ENCODE results near the gene SPIB.

Gene SPIB

DNA sequence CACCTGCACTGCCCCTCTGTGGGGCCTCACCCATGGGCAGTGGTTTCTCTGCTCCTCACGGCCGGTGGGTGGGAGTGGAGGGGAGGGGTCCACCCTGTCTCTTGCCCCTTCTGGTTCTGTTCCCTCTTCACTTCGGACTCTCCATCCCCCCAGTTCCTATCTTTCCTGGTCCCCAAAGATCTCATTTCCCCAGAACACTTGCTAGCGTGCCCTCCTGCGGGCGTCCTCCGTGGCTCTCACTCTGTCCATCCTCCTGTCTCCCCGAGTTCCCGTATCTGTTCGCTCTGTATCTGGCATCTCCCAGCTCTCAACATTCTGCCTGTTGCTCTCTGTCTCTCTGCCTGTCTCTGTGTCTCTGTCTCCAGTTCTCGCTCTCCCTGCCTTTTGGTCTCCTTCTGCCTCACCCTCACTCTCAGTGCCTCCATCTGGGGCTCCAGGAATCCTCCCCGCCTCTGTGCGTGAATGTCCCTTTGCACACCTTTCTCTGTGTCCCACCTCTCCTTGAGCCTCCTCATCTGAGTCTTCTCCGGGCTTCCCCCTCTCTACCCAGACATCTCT, 363 bp downstream of the SPIB start:
- DNase-seq (ENCODE audit: low read depth, low spot score) = no peak

DNA sequence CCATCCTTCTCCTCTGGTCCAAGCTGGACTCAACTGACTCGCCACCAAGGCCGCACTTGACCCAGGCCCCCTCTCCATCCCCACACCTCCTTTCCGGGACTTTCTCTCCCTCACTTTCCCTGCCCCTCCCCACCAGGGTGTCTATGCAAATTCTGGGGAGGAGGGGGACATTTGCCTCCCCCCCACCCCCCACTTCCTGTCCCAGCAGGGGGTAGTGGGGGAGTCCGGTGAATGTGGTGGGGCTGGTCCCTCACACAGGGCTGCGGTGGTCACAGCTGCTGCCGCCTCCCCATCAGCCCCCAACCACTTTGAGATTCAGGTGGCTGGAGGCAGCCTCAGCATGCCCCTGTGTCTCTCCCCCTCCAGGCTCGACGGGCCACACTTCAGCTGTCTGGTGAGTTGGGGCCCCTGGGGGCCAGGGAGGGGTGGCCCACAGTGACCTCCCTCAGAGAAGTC, 870 bp downstream of the SPIB start:
- DNase-seq (ENCODE audit: low read depth, low spot score) = no peak

DNA sequence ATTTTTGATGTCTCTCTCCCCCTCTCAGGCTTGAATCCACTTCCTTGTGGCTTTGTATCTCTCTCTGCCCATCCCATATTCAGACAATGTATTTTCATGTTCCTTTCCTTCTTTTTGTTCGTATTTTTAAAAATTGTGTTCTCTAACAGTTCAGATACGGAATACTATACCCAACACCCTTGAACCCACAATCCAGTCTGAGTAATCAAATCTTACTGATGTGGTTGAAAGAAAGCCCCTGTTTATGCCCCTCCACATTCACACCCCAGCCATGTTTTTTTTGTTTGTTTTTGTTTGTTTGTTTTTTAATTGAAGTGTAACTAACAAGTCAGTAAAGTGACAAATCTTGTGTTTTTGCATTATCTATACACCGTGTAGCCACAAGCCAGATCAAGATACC, 1.4 kb downstream of the SPIB start:
- DNase-seq (ENCODE audit: low read depth, low spot score) = no peak

DNA sequence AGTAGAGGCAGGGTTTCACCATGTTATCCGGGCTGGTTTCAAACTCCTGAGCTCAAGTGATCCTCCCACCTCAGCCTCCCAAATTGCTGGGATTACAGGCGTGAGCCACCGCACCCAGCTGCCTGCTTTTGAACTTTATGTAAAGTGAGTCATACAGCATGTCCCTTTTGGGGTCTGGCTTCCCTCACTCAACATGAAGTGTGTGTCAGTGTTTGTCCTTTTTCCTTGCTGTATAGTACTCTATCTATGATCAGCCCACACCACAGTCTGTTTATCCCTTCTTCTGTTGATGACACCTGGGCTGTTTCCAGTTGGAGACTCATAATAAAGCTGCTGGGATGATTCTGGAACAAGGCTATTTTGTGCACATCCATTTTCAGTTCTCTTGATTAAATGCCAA, 2.1 kb downstream of the SPIB start:
- no peak for DNase-seq (ENCODE audit: low read depth, low spot score)

DNA sequence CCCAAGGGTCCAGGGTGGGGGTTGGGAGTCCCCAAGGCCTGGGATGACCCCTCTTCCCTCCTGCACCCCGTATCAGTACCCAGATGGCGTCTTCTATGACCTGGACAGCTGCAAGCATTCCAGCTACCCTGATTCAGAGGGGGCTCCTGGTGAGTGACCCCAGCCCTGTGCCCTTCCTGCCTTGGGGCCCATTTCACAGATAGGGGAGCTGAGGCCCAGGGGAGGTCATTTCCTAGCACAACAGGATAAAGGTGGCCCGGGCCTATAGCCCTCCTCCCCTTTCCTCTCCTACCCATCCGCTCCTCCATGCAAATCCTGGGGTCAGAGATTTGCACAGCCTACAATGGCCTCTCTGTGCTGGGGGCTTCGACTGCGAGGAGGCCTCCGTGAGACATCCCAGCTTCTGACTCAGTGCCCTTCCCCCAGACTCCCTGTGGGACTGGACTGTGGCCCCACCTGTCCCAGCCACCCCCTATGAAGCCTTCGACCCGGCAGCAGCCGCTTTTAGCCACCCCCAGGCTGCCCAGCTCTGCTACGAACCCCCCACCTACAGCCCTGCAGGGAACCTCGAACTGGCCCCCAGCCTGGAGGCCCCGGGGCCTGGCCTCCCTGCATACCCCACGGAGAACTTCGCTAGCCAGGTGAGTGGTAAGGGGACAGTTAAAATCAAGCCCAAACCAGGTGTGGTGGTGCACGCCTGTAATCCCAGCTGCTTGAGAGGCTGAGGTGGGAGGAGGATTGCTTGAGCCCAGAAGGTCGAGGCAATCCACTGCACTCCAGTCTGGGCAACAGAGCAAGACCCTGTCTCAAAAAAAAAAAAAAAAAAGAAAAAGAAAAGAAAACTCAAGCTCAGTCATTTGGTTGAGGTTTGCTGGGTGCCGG, 3.9 kb downstream of the SPIB start:
- DNase-seq (ENCODE audit: low read depth, low spot score) = no peak

DNA sequence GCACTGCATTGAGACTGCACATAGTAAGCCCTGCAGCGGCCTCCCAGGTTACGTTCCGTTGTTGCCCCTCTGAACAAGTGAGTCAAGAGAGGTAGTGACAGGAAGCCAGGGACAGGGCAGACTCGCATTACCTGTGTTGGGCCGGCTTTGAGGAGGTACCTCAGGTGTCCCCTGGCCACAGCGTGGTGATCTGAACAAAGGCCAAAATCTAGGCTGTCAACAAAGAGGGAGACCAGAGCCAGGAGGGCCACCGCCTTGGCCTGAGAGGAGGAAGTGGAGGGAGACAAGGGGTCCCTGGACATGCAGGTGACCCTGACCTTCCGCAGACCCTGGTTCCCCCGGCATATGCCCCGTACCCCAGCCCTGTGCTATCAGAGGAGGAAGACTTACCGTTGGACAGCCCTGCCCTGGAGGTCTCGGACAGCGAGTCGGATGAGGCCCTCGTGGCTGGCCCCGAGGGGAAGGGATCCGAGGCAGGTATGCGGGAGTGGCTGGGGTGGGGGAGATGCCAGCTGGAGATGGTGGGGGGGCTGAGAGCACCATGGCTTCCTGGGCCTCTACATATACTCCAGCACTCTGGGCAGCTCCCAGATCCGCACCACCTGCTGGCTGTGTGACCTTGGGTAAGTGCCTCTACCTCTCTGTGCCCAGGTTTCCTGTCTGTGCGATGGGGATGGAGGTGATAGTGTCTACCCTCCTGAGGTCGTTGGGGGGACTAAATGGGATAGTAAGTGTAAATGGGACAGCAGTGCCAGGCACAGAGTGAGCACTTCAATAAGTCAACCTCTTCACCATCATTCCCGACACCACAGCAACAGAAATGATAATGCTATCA, 4.8 kb downstream of the SPIB start:
- no peak for DNase-seq (ENCODE audit: low read depth, low spot score)

DNA sequence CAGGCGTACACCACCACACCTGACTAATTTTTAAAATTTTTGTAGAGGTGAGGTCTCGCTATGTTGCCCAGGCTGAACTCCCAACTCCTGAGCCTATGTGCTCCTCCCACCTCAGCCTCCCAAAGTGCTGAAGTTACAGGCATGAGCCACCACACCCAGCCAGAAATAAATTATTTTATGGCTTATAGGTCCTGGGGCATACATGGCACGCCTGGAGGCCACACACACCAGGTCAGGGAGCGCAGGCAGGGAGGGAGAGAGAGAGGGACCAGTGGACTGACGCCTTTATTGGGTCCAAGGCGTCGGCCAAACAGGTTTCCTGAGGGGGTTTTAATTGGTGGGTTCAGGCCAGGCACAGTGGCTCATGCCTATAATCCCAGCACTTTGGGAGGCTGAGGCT, 6.8 kb downstream of the SPIB start:
- DNase-seq (ENCODE audit: low read depth, low spot score) = no peak

DNA sequence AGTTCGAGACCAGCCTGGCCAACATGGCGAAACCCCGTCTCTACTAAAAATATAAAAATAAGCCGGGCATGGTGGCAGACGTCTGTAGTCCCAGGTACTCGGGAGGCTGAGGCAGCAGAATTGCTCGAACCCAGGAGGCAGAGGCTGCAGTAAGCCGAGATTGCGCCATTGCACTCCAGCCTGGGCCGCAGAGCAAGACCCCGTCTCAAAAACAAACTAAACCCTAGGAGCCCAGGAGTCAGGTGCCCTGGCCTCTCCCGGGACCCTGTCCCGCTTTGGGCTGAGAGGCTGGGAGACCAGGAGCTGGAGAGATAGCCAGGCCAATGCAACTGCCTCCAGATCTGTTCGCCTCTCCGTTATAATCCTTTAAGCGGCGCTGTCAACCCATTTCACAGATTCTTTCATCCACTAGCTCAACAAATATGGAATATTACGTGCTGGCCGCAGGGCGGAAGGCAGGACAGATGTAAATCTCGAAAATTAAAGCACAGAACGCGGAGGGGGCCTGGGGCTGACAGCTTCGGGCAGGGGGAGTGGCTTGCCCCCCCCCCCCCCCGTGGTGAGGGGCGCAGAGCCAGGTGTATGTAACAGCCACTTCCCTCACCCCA, 8.7 kb downstream of the SPIB start:
- no peak for DNase-seq (ENCODE audit: low read depth, low spot score)

DNA sequence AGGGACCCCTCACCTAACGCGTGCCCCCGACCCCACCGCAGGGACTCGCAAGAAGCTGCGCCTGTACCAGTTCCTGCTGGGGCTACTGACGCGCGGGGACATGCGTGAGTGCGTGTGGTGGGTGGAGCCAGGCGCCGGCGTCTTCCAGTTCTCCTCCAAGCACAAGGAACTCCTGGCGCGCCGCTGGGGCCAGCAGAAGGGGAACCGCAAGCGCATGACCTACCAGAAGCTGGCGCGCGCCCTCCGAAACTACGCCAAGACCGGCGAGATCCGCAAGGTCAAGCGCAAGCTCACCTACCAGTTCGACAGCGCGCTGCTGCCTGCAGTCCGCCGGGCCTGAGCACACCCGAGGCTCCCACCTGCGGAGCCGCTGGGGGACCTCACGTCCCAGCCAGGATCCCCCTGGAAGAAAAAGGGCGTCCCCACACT, 9.3 kb downstream of the SPIB start:
- DNase-seq (ENCODE audit: low read depth, low spot score) = no peak

DNA sequence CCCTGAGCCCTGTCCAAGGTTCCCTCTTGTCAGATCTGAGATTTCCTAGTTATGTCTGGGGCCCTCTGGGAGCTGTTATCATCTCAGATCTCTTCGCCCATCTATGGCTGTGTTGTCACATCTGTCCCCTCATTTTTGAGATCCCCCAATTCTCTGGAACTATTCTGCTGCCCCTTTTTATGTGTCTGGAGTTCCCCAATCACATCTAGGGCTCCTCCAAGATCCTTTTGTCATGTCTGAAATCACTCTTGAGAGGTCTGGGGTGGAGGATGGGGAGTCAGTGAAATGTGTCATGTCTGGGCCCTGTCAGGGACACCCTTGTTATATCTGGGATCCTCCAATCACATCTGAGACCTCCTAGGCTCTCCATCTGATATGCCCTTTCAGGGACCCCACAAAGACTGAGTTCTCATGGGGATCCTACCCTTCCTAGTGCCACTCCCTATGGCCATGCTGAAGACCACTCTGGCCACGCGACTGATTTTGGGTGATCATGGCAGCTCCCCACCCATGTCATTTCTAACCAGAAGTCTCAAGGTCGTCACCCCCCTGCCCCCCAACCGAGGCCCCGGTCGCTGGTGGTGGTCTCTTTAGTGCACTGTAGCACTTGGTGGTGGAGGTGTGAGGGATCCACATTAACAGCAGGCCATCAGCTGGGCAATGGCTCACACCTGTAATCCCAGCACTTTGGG, 10.2 kb downstream of the SPIB start:
- DNase-seq (ENCODE audit: low read depth, low spot score) = no peak

DNA sequence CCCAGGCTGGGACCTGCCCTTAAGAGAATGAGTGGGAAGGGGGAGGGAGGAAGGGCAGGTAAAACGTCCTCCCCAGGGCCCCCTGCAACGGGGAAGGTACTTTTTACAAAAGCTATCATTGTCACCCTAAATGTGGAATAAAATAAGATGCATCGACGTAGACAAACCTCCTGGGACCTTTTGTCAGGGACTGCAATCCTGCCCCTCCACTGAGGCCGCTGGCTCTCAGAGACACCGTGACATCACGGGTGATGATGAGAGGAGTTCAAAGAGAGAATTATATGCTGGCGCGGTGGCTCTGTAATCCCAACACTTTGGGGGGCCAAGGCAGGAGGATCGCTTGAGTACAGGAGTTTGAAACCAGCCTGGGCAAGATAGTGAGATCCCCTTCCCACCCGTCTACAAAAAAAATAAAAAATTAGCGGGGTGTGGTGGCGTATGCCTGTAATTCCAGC, 12.2 kb downstream of the SPIB start:
- no peak for DNase-seq (ENCODE audit: low read depth, low spot score)

DNA sequence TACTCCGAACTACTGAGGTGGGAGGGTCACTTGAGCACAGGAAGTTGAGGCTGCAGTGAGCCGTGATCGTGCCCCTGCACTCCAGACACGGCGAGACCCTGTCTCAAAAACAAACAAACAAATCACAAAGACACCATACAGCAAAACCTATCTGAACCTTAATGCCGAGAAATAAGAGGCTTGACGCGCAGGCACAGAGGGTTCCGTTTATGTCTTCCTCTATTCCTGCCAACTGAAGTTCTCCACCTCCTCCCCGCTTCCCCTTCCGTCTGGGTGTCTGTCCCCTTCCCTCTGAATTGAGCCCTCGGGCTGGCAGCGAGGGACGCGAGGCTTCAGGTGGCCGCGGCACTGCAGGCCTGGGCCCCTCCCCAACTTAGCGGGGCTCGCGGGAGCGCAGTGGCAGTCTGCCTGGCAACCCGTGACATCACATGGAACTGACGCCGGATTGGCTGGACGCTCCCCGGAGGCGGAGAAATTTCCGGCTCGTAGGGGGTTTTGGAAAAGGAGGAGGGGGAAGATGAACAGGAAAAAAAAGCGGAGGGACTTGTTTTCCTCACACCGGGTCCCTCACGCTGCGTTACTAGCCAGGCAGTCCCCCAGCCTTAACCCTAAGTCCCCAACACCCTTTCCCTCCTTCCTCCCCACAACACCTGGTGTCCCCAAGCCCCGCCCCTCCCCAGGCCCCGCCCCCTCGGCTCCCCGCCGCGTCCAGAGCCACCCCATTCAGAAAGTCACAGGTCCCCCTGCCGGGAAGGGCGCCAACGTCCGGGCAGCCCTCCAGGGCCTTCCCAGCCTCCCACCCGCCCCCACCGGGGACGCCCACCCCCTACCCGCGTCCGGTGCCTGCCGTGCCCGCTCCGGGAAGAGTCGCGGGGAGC, 12.8 kb downstream of the SPIB start:
- peak; percentile 75 for DNase-seq (ENCODE audit: low read depth, low spot score)

DNA sequence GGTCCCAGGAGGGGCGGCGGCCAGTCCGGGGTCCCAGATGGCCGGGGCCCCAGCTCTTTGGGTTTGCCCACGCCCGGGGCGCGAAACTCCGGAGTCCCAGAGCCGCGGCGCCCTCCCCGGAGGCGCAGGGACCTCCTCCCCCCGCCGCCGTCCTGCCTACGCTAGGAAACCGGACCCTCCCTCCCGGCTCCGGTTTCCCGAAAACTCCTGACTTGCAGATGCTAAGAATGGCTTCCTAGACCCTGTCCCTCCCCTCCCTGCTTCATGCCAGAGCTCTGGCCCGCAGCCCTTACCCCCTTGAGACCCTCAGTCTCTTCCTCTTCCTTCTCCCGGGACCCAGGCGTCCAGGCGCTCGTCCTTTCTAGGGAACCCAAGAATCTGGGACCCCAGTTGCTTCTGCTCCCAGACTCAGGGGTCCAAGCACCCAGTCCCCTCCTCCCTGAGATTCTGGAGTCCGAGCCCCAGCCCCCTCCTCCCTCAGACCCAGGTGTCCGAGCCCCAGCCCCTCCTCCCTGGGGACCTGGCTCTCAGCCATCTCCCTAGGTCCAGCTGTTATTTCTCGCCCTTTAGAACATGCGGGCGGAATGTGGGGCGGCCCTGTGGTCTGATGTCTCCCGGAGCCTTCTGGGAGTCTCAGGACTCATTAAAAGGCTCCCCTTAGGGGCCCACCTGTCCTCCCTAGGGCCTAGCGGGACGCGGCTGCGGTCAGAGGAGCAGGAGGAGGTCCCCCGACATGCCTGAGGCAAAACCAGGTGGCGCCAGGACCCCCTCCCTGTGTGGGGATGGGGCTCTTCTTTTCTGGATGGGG, 13.7 kb downstream of the SPIB start, which contains the start of gene MYBPC2:
MYBPC2 (plus strand) TSS at position 672 of the 808 bp plus-strand sequence; CDS start at position 734, 62 bp downstream.
- DNase-seq (ENCODE audit: low read depth, low spot score) = no peak

DNA sequence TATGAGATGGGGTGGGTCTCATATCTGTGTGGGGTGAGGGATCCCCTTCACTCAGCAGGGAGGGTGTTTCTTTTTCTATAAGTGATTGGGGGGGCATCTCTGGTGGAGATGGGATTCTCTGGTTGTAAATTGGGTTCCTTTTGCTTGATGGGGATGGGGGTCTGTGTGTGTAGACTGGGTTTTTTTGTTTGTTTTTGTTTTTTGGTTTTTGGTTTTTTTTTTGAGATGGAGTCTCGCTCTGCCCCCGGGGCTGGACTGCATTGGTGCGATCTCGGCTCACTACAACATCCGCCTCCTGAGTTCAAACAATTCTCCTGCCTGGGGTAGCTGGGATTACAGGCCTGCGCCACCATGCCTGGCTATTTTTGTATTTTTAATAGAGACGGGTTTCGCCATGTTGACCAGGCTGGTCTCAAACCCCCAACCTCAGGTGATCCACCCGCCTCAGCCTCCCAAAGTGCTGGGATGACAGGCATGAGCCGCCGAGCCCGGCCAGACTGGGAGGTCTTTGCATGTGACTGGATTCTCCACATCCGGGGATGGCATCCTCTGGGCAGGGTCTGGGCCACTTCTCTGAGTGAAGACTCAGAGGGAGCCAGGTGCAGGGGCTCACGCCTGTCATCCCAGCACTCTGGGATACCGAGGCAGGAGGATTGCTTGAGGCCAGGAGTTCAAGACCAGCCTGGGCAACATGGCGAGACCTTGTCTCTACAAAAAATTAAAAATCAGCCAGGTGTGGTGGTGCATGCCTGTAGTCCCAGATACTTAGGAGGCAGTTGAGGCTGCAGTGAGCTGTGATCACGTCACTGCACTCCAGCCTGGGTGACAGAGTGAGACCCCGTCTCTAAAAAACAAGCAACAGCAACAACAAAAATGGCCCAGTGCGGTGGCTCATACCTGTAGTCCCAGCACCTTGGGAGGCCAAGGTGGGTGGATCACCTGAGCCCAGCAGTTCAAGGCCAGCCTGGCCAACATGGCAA, 14.8 kb downstream of the SPIB start:
- no peak for DNase-seq (ENCODE audit: low read depth, low spot score)

DNA sequence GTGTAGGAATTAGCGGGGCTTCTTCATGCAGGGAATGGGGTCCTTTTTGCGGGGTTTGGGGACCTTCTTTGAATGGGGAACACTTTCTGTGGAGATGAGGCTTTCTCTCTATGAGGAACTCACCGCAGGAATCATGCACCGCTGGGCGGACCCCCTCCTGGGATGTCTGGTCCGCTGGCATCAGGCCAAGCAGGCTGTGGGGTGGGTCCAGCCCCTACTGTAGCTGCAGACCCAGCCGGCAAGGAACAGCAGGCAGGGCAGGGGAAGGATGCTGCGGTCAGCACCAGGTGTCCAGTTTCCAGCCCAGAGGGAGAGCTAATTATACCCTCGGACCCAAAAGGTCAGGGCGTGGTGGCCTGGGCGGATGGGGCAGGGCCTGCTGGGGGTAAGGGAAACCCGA, 15.8 kb downstream of the SPIB start:
- no peak for DNase-seq (ENCODE audit: low read depth, low spot score)

DNA sequence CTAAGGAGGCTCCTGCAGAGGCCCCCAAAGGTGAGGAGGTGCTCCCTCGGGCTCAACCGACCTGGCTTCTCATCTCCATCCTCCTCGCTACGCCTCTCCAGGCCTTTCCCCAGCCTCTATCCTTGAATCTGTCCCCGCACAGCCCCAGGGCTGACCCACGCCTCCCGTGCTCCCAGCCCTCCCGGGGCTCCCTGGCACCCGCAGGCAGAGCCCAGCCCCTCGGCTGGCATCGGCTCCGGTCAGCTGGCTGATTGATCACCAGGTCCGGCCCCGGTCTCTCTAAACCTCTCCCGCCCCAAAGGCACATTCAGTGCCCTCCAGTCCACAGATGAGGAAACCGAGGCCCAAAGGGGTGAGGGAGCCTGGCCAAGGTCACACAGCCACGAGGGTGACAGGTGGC, 16.5 kb downstream of the SPIB start:
- no peak for DNase-seq (ENCODE audit: low read depth, low spot score)

DNA sequence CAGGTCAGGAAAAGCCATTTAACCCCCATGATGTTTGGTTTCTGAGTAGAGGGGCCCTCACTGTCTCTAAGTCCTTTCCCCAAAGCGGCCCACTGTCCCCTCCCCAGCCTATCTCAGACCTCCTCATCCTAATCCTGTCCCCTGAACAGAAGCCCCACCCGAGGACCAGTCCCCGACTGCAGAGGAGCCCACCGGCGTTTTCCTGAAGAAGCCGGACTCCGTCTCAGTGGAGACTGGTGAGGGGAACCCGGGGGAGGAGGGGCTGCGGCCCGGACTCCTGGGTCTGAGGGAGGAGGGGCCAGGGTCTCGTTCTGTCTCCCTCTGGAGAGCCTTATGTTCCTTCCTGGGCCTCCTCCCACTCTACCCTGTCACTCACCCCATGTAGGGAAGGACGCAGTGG, 16.9 kb downstream of the SPIB start:
- no peak for DNase-seq (ENCODE audit: low read depth, low spot score)

DNA sequence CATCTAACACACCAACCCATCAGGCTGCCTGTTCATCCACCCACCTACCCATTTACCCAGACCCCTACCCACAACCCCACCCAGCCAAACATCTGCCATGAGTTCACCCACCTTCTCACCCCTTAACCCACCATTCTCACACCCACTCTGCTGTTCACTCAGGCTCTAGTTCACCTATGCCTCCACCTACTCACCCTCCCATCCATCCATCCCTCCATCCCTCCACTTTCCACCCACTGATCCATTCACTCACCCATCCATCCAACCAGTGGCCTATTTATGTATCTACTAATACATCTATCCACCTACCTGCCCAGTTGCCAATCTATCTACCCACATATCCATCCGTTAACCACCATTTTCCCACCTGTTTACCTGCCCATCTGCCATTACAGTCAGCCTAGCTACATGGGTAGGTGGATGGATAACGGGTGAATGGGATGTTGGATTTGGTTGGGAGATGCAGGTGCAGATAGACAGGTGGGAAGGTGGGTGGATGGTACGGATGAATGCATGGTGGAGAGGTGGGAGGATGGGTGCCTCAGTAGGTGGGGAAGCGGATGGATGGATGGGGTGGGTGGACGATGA, 19.2 kb downstream of the SPIB start:
- no peak for DNase-seq (ENCODE audit: low read depth, low spot score)

Data from activated CD4-positive, CD25-positive, alpha-beta regulatory T cell treated with anti-CD3 and anti-CD28 coated beads, Interleukin-2, amount 50 U/mL, for 16 hours (primary cell).